GM18907 (cell line): Measurements from ENCODE around the gene PUS3.
A peak's percentile ranks its signal among the peaks of the same experiment; 100 is the strongest.
"Not testable (repeated sequence)": the region's sequence is repeated elsewhere in the genome, so short reads cannot be mapped to it uniquely, and the experiment has no call there.

Source experiments
- ATAC-seq: cut with Tn5 transposase; IDR thresholded peaks from one replicate; pipeline ENCODE4 v1.9.1; 2021; ENCODE audit warnings: mild to moderate bottlenecking, moderate library complexity; ENCODE audit not compliant: unreplicated experiment

PUS3 gene

GRCh38 chr11:125922156-125922555, 19.1 kb upstream of the PUS3 start:
- no peak for ATAC-seq

- no peak for ATAC-seq
Observed at GRCh38 chr11:125921042-125921441, 18.0 kb upstream of the PUS3 start.

- no peak for ATAC-seq
Observed at GRCh38 chr11:125918140-125918840, 15.3 kb upstream of the PUS3 start.

- ATAC-seq = no peak
Observed at GRCh38 chr11:125916683-125917347, 13.8 kb upstream of the PUS3 start.

DNA sequence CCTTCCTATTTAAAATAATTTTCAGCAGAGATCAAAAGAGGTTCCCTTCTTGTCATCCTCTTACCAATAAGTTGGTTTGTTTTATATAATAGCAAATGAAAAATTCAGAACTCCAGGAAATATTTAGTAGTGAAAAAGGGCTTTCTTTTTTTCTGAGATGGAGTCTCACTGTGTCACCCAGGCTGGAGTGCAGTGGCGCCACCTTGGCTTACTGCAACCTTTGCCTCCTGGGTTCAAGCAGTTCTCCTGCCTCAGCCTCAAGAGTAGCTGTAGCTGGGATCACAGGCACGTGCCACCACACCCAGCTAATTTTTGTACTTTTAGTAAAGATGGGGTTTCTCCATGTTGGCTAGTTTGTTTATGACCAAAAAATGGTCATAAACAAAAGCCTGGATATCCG, 11.6 kb upstream of the PUS3 start:
- ATAC-seq = not testable (repeated sequence)

DNA sequence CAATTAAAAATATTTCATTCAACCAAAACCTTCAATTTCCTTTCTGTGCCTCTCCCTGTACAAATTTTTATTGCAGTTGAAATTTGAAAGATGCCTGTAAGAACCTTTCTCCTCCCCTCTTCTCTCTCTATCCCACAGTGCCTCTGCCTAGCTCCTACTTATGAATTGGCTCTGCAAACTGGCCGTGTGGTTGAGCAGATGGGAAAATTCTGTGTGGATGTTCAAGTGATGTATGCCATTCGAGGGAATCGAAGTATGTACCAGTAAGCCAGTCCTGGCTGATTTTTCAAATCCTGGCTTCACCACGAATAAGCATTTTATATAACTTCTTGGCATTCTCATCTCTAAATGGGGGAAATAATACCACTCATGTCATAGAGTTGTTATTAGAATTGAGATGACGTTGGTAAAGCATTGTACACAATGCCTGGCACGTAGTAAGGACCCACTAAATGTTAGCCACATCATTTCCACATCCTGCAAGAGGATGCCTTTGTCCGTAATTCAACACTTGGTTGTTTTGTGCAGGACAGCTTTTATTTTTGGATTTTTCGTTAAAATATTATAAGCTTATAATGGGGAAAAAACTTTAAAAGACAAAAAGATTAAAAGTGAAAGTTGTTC, 7.3 kb upstream of the PUS3 start:
- no peak for ATAC-seq

- no peak for ATAC-seq
Observed at GRCh38 chr11:125904678-125905077, 1.7 kb upstream of the PUS3 start.

GRCh38 chr11:125903711-125904659, 979 bp upstream of the PUS3 start, which contains the start of gene DDX25:
Gene DDX25 (plus strand): TSS chr11:125904508. CDS start chr11:125904518, 10 bp downstream.
- no peak for ATAC-seq

DNA sequence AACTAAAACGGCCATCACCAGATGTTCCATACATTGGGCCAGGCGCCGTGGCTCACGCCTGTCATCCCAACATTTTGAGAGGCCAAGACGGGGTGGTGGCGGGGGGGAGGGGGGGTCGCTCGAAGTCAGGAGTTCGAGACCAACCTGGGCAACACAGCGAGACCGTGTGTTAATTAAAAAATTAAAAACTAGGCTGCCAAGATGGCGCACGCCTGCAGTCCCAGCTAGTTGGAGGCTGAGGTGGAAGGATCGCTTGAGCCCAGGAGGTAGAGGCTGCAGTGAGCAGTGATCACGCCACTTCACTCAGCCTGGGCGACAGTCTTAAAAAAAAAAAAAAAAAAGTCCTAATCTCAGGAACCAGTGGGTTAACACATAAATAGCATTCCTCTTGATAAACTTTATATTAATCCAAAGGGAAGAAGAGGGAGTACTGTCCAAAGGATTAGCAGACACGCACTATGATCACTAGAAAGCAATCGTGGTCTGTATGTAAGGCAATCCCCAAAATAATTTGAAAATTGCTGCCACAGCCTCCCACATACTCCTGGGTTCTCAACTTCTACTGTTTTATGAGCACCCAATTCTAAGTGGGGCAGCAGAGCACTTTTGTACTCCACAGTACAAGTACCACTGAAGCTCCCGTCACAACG, 604 bp downstream of the PUS3 start:
- ATAC-seq = peak; percentile 17

GRCh38 chr11:125901872-125902271, 1.1 kb downstream of the PUS3 start:
- ATAC-seq = no peak

- ATAC-seq = no peak
Observed at GRCh38 chr11:125892994-125893393, 10.0 kb downstream of the PUS3 start.

GRCh38 chr11:125892071-125892470, 10.9 kb downstream of the PUS3 start:
- ATAC-seq = no peak

- no peak for ATAC-seq
Observed at GRCh38 chr11:125890447-125891100, 12.4 kb downstream of the PUS3 start.

DNA sequence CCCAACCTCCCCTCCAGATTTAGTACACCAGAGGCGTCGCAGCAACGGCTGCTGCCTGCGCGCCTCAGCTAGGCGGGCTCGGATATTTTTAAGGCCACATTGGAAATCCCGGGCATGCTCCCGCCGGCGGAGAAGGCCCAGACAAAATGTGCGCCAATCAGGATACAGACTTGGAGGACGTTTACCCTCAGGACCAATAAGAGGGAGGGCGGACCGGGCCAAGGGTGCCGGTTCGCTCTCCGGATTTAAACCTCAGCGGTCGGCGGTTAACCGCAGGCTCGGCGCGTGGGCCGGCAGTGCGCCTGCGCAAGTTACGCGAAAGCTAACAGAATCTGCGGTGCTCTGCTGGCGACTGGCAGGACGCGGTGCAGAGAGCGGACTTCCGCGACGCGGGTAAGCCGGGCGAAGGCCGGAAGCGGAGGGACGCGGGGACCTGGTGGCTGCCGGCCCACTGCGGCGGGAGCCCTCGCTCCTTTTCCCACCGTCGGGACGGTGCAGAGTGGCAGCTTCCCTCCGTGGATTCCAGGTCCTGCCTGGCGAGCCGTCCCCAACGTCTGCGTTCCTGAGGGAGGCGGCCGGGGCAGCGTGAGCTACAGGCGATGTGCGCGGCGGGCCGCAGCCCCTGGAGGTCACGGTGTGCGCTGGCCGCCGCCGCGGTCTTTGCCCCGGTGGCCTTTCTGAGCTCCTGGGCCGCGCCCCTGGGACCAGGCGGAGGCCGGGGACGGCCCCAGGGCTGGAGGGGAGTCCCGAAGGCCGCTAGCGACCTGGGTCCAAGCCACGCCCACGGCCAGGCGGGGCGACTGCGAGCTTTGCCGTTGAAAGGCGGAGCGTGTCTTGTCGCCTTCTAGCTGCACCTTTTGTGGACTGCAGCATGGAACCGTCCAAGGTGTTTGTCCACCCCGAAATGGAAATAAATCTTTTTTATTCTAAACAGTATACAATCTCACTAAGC, 15.4 kb downstream of the PUS3 start, which contains the start of gene HYLS1:
TSS of gene HYLS1 (plus strand) at position 296 of the 952 bp plus-strand sequence. CDS start 11,701 bp downstream, outside the sequence.
- ATAC-seq = peak; percentile 91

- ATAC-seq = peak; percentile 41
Observed at GRCh38 chr11:125886997-125887372, 16.0 kb downstream of the PUS3 start.

DNA sequence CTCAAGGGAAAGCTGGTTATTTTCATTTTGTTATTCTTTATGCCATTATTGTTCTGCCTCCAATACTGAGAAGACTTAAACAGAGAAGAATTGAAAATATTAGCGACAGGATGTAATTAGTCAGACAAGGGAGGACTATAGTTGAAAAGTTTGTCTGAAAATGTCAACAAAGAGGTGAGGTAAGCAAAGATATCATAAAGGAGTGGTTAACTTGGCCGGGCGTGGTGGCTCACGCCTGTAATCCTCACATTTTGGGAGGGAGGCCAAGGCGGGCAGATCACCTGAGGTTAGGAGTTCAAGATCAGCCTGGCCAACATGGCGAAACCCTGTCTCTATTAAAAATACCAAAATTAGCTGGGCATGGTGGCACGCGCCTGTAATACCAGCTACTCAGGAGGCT, 19.6 kb downstream of the PUS3 start:
- no peak for ATAC-seq

GRCh38 chr11:125881291-125881690, 21.7 kb downstream of the PUS3 start:
- ATAC-seq = no peak

GRCh38 chr11:125874556-125875124, 28.4 kb downstream of the PUS3 start:
- ATAC-seq = peak; percentile 84
